Stomach (tissue), 4 donors: Measurements from ENCODE around the gene CABCOCO1.
"Not testable (repeated sequence)": the region's sequence is repeated elsewhere in the genome, so short reads cannot be mapped to it uniquely, and the experiment has no call there.

ENCODE experiments used
- POLR2A ChIP-seq, 4 donors: fragments of 450-650 bp; IDR thresholded peaks; one replicate each; pipeline ENCODE4 v1.6.1; 2016; ENCODE audit warnings: antibody characterized with exemption in 4 of 4, control low read depth in 2 of 4, mild to moderate bottlenecking in 1 of 4, moderate library complexity in 1 of 4
- TF ChIP-seq, protein P1 (sequence below), 7 experiments: fragments of 450-650 bp in 4 of 7; fragments of 200-600 bp in 3 of 7; sonication (generic) in 3 of 7; IDR thresholded peaks; one replicate each; pipeline ENCODE4 v1.5.1; 2016 to 2019; ENCODE audit warnings: antibody characterized with exemption in 7 of 7, control low read depth in 2 of 7, mild to moderate bottlenecking in 1 of 7

DNA sequence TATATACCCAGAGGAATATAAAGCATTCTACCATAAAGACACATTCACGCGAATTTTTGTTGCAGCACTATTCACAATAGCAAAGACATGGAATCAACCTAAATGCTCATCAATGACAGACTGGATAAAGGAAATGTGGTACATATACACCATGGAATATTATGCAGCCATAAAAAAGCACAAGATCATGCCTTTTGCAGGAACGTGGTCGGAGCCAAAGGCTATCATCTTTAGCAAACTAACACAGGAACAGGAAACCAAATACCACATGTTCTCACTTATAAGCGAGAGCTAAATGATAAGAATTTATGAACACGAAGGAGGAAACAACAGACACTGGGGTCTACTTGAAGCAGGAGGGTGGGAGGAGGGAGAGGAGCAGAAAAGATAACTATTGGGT is 74.7 kb downstream of the CABCOCO1 start:
- TF ChIP-seq POLR2A (IDR thresholded peaks at IDR 0.05) = not testable (repeated sequence)
- TF ChIP-seq, protein P1, sequence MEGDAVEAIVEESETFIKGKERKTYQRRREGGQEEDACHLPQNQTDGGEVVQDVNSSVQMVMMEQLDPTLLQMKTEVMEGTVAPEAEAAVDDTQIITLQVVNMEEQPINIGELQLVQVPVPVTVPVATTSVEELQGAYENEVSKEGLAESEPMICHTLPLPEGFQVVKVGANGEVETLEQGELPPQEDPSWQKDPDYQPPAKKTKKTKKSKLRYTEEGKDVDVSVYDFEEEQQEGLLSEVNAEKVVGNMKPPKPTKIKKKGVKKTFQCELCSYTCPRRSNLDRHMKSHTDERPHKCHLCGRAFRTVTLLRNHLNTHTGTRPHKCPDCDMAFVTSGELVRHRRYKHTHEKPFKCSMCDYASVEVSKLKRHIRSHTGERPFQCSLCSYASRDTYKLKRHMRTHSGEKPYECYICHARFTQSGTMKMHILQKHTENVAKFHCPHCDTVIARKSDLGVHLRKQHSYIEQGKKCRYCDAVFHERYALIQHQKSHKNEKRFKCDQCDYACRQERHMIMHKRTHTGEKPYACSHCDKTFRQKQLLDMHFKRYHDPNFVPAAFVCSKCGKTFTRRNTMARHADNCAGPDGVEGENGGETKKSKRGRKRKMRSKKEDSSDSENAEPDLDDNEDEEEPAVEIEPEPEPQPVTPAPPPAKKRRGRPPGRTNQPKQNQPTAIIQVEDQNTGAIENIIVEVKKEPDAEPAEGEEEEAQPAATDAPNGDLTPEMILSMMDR (IDR thresholded peaks at IDR 0.05) = not testable (repeated sequence)
